NCI-H187 treated with DMSO at 0.1 percent for 48 hours (cell line): ENCODE results near the gene CRADD.

ENCODE experiments used
- DNase-seq: peaks from one replicate; lab custom pipeline; 2025; lab: John Stamatoyannopoulos, UW

The CRADD gene

DNA sequence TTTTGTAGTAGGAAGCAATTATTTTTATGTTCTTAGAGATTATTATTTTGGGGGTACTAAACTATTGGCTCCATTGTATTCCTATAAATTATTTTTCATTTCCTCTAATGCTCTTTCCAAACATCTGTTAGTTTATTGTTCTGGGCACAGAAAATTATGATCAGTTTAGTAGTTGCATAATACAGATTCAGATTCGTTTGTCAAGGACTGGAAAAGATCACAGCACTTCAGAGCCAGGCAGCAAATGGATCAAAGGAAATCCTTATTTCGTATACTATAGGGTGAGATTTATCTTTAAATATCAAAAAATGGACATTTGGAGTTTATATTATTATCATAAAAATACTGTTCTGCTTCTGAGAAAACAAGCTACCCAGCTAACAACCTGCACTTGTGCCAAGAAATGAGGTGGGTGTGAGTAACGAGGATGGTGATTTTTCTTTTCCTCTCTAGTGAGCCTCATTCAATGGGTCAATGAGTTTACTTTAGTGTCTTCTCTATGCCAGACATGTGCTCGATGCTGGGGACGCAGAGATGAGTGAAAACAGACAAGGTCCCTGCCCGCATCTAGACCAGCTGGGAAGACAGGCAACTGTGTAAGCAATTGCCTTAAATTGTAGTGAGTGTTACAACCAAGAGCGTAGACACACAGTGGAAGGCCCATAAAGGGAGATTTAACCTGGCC is 262.6 kb downstream of the CRADD start:
- DNase-seq, result no peak

DNA sequence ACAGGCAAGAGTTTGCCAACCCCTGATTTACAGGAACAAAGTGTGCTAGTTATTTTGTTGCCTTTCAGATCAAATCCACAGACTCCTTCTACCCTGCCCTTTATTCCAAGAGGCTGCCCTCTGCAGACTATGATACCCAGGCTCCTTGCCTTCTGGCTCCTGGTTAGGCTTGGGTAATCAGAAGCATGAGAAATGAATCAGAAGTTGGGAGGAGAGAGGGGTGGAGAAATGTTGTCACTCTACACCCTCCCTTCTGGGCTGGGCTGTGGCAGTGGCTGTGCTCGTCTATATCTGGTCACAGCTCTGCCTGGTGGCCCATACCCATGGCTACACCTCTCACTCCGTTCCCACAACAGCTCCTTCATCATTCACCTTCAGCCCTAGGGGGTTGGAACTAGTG is 266.6 kb downstream of the CRADD start:
- no peak for DNase-seq

DNA sequence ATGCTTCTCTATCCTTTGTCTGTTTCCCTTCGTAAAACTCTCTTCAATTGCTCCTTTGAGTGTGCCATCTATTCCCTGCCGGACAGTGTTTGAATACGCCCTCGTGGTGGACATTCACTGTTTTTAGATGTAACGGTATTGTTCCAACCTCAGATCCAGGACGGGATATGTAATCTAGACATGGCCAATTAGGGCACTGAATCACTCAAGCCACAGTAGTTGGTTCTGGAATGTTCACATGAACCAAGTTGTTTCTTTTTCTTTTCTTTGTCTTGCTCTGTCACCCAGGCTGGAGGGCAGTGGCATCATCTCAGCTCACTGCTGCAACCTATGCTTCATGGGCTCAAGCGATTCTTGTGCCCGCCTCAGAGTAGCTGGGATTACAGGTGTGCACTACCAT is 267.0 kb downstream of the CRADD start:
- no peak for DNase-seq
